Measurements from ENCODE around the gene ZNF12. TPM values are rescaled to one million over a fixed set of nuclear protein-coding genes. Genes with fewer than 3 reads are reported as not detected.

ZNF12 gene
- polyA plus RNA-seq, 1 donor from 2014 or later = 27.9 TPM

GRCh38 chr7:6647080-6647479 is 59.7 kb downstream of the ZNF12 start:
- Histone ChIP-seq H3K9ac (ENCODE audit: low read length) (no peak overlapping the region), H3K36me3 (ENCODE audit: insufficient read depth, low read length) (peaks cover 15% of the 10 kb centered on the region), H3K9me2 (ENCODE audit: insufficient read depth, low read length) (no peaks in the 10 kb centered on the region), H3K79me2 (replicated peaks; ENCODE audit: insufficient read depth, low read length) (no peaks in the 10 kb centered on the region), H3K27me3 (ENCODE audit: insufficient read depth, low read depth, low read length) (no peaks in the 10 kb centered on the region), H3K27ac (ENCODE audit: low read length) (no peak overlapping the region), H3K4me2 (ENCODE audit: low read length) (no peak overlapping the region), H3K9me3 (ENCODE audit: low read length) (peaks cover 6% of the 10 kb centered on the region), H4K20me1 (ENCODE audit: insufficient read depth) (no peaks in the 10 kb centered on the region), H3K4me3 (ENCODE audit: low read length) (no peak overlapping the region), H2AFZ (ENCODE audit: low read depth, low read length) (no peak overlapping the region), H3F3A (ENCODE audit: insufficient read depth, low read length, poor library complexity, severe bottlenecking) (no peaks in the 10 kb centered on the region)
- no peak for TF ChIP-seq RAD21 (conservative IDR thresholded peaks at IDR 0.05)
- no peak for TF ChIP-seq EP300 (conservative IDR thresholded peaks at IDR 0.05; ENCODE audit: poor library complexity, severe bottlenecking)
- TF ChIP-seq MXI1 (conservative IDR thresholded peaks at IDR 0.05; ENCODE audit: poor library complexity, severe bottlenecking) = no peak
- TF ChIP-seq CTCF (IDR thresholded peaks at IDR 0.05; ENCODE audit: poor library complexity, severe bottlenecking) = no peak
- no peak for TF ChIP-seq EZH2 (IDR thresholded peaks at IDR 0.05; ENCODE audit: borderline replicate concordance, insufficient read depth, low read length, poor library complexity, severe bottlenecking)
- TF ChIP-seq POLR2AphosphoS5 (IDR thresholded peaks at IDR 0.05) = no peak
- no peak for TF ChIP-seq REST (IDR thresholded peaks at IDR 0.05; ENCODE audit: borderline replicate concordance)
- no peak for TF ChIP-seq SMC3 (conservative IDR thresholded peaks at IDR 0.05; ENCODE audit: poor library complexity)
- TF ChIP-seq TAF1 (IDR thresholded peaks at IDR 0.05; ENCODE audit: low read depth) = no peak

- Histone ChIP-seq H3K27ac (ENCODE audit: low read length) (no peak overlapping the region), H3K79me2 (replicated peaks; ENCODE audit: insufficient read depth, low read length) (no peaks in the 10 kb centered on the region), H2AFZ (ENCODE audit: low read depth, low read length) (no peak overlapping the region), H3F3A (ENCODE audit: insufficient read depth, low read length, poor library complexity, severe bottlenecking) (no peaks in the 10 kb centered on the region), H3K9ac (ENCODE audit: low read length) (no peak overlapping the region), H3K27me3 (ENCODE audit: insufficient read depth, low read depth, low read length) (no peaks in the 10 kb centered on the region), H4K20me1 (ENCODE audit: insufficient read depth) (no peaks in the 10 kb centered on the region), H3K4me3 (ENCODE audit: low read length) (no peak overlapping the region), H3K4me2 (ENCODE audit: low read length) (no peak overlapping the region), H3K36me3 (ENCODE audit: insufficient read depth, low read length) (peaks cover 15% of the 10 kb centered on the region), H3K9me2 (ENCODE audit: insufficient read depth, low read length) (no peaks in the 10 kb centered on the region), H3K9me3 (ENCODE audit: low read length) (peaks cover 6% of the 10 kb centered on the region)
- TF ChIP-seq SMC3 (conservative IDR thresholded peaks at IDR 0.05; ENCODE audit: poor library complexity) = no peak
- TF ChIP-seq CTCF (IDR thresholded peaks at IDR 0.05; ENCODE audit: poor library complexity, severe bottlenecking) = no peak
- TF ChIP-seq REST (IDR thresholded peaks at IDR 0.05; ENCODE audit: borderline replicate concordance) = no peak
- no peak for TF ChIP-seq EP300 (conservative IDR thresholded peaks at IDR 0.05; ENCODE audit: poor library complexity, severe bottlenecking)
- TF ChIP-seq EZH2 (IDR thresholded peaks at IDR 0.05; ENCODE audit: borderline replicate concordance, insufficient read depth, low read length, poor library complexity, severe bottlenecking) = no peak
- TF ChIP-seq MXI1 (conservative IDR thresholded peaks at IDR 0.05; ENCODE audit: poor library complexity, severe bottlenecking) = no peak
- no peak for TF ChIP-seq POLR2AphosphoS5 (IDR thresholded peaks at IDR 0.05)
- no peak for TF ChIP-seq RAD21 (conservative IDR thresholded peaks at IDR 0.05)
- TF ChIP-seq TAF1 (IDR thresholded peaks at IDR 0.05; ENCODE audit: low read depth) = no peak
These were observed 60.3 kb downstream of the ZNF12 start for GRCh38 chr7:6646465-6646864.
